Left lung (tissue), 10 donors: Measurements from ENCODE around the gene C10orf90. TPM values are rescaled to one million over a fixed set of nuclear protein-coding genes. Genes with fewer than 3 reads are reported as not detected.

Experiments
- ATAC-seq: fragments of 200-7000 bp; cut with Tn5 transposase; one replicate; pipeline ENCODE4 v1.9.1; 2020; ENCODE audit warnings: moderate library complexity
- DNase-seq, 4 donors: peaks; one replicate each; pipeline ENCODE4 v3.0.0-alpha.2; 2013 to 2020
- H3K27ac ChIP-seq, 2 donors: fragments of 200-600 bp; sonication (generic) in 1 of 2; one replicate each; pipeline versions ENCODE4 v1.5.0 to v1.8.0; 2020 to 2021
- H3K27me3 ChIP-seq, 2 donors: fragments of 200-600 bp; sonication (generic) in 1 of 2; one replicate each; pipeline versions ENCODE4 v1.5.0 to v1.8.0; 2020 to 2021
- H3K36me3 ChIP-seq, 2 donors: fragments of 200-600 bp; sonication (generic) in 1 of 2; one replicate each; pipeline versions ENCODE4 v1.5.0 to v1.8.0; 2020 to 2021
- H3K4me1 ChIP-seq, 2 donors: fragments of 200-600 bp; one replicate each; pipeline ENCODE4 v1.8.0; 2021
- H3K4me3 ChIP-seq, 2 donors: fragments of 200-600 bp; sonication (generic) in 1 of 2; one replicate each; pipeline versions ENCODE4 v1.5.0 to v1.8.0; 2020 to 2021; ENCODE audit warnings: mild to moderate bottlenecking in 1 of 2
- H3K9me3 ChIP-seq, 2 donors: fragments of 200-600 bp; sonication (generic) in 1 of 2; one replicate each; pipeline versions ENCODE4 v1.5.0 to v1.8.0; 2020 to 2021
- intact Hi-C, 2 donors: fragments of 100-400 bp; cut with DNase I; formaldehyde crosslinking; loops; one replicate each; pipeline versions ENCODE4 v1.11.2 to v1.14.2; 2022
- polyA plus RNA-seq, 6 donors: library from polyadenylated mRNA; unstranded; fragments of 120-200 nt; gene quantifications; one replicate each; pipeline ENCODE4 v1.2.1, GENCODE V29; 2013; ENCODE audit not compliant: insufficient read length in 6 of 6
- total RNA-seq, 2 donors: library from RNA; stranded (reverse); fragmentation: NEBNext Ultra II Directional; extraction: Animal tissue kit (Norgen Biotek cat#: 25700); gene quantifications; one replicate each; pipeline ENCODE4 v1.2.1, GENCODE V29; 2021
- TF ChIP-seq, protein P1 (sequence below), 2 donors: fragments of 200-600 bp; sonication (generic) in 1 of 2; IDR thresholded peaks; one replicate each; pipeline versions ENCODE4 v1.5.0 to v1.8.0; 2021; ENCODE audit warnings: antibody characterized with exemption in 2 of 2
- donor health status: DM: no; HTN: yes; CAD: no.
- donor health status: DM: no; HTN: no; CAD: no.

Gene C10orf90
- total and polyA plus RNA-seq, 8 donors: 12.6 to 29.8 (median 20.5) TPM; not detected in 2

DNA sequence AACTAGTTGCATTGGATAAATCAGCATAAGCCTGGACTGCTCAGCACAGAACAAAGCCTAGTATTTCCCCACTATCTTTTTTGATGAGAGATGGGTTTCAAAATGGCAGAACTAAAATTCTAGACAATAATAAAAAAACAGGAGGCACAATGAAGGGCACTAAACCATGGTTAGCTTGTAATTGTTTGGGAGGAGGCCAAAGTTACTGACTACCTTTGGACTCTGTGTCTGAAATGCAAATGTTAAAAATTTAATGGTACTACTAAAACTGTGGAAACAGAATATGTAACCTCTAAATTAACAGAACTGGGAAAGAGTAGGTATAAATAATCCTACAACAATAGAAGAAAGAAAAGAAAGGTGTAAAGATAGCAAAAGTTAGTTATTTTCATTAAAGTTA lies 295.2 kb downstream of the C10orf90 start:
- Histone ChIP-seq H3K4me1 (no peaks in the 10 kb centered on the region), H3K27me3 (no peaks in the 10 kb centered on the region), H3K9me3 (peaks cover 0 to 6% of the 10 kb centered on the region in 2 donors), H3K4me3 (no peak overlapping the region), H3K27ac (no peak overlapping the region), H3K36me3 (no peaks in the 10 kb centered on the region)
- intact Hi-C loops: no loop called here
- no peak for ATAC-seq
- no peak for DNase-seq
- TF ChIP-seq, protein P1, sequence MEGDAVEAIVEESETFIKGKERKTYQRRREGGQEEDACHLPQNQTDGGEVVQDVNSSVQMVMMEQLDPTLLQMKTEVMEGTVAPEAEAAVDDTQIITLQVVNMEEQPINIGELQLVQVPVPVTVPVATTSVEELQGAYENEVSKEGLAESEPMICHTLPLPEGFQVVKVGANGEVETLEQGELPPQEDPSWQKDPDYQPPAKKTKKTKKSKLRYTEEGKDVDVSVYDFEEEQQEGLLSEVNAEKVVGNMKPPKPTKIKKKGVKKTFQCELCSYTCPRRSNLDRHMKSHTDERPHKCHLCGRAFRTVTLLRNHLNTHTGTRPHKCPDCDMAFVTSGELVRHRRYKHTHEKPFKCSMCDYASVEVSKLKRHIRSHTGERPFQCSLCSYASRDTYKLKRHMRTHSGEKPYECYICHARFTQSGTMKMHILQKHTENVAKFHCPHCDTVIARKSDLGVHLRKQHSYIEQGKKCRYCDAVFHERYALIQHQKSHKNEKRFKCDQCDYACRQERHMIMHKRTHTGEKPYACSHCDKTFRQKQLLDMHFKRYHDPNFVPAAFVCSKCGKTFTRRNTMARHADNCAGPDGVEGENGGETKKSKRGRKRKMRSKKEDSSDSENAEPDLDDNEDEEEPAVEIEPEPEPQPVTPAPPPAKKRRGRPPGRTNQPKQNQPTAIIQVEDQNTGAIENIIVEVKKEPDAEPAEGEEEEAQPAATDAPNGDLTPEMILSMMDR (IDR thresholded peaks at IDR 0.05): no peak

Other genes starting within 250 kb of the C10orf90 start
- 10 to 100 TPM; 46.4 to 47.4 TPM for gene DOCK1, start 234.7 kb upstream of the C10orf90 start, total RNA-seq
- 10 to 100 TPM; 62.9 to 77.7 (median 73.6) TPM for gene DOCK1, start 234.7 kb upstream of the C10orf90 start, polyA plus RNA-seq